ENCODE measurements around the gene KCNC2.

Gene KCNC2

GRCh38 chr12:75047885-75048525 lies 161.6 kb downstream of the KCNC2 start:
- DNase-seq: no peak

DNA sequence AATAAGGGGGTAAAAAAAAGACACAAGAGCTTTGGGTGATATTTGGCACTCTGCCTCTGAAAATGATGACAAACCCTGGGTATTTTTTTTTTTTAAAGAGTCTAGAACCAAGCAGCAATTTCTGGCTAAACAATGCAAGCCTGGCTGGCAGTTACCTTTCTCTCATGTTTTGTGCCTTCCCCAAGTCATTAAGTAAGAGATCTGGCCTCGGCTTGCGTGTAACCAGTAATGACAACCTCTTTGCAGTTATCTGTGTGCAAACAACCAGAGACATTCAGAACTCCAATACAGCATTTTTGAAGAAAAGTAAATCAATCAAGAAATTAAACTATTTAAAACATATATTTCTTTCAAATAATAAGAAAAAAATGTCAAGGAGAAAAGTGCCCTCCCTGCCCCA lies 167.5 kb downstream of the KCNC2 start:
- DNase-seq: no peak

DNA sequence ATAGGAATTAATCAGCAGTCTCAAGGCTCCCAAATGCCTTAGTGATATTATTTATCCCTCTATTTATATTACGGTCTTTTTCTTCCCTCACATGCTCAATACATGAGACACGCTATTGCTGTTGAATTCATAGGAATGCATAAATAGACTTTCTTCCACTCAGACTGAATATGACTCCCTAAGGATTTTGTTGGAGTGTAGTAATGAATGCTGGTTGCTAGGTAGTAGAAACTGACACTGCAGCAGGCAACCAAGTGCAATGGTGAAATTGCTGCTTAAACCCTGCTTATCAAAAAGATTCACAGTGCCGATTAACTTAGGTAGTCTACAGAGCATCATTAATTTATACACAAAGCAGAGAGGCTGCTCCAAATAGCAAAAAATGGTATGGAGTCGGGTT lies 168.2 kb downstream of the KCNC2 start:
- DNase-seq: no peak

DNA sequence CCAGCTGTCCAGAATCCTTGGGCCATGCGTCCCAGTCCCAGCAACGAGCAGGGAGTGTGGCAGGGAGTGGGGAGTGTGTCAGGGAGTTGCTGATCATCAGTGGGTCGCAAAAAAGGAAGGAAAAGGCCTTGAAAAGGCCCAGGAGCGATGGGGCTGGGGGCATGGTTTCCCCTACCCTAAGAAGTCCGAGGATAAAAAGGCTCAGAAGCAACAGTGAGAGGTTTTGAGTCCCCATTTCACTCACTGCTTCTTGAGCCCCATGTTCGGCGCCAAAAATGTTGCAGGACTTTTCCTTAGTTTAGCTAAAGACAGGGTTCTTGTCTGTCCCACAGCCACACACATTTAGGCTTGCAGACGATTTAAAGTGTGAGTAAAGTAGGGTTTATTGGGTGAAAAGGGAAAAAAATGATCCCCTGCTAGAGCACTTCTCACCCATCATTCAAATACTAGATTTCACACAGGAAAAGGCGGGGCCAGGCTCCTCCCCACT lies 189.5 kb downstream of the KCNC2 start:
- no peak for DNase-seq

DNA sequence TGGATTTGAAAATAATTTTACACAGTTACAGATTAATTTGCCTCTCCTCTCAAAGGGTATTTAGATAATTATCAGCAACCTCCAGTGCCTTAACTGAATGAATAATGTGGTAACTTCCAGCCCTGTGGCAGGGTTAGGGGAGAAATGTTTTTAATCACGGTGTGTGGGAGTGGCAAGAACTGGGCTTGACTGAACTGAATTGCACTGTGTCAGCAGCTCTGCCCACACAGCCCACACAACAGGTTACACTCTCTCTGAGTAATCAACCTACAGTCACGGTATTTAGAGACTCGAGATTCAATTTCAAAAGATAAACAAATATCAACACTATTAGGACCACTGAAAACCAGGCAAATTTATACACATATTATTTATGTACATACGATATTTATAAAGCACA lies 198.5 kb downstream of the KCNC2 start:
- DNase-seq: no peak

DNA sequence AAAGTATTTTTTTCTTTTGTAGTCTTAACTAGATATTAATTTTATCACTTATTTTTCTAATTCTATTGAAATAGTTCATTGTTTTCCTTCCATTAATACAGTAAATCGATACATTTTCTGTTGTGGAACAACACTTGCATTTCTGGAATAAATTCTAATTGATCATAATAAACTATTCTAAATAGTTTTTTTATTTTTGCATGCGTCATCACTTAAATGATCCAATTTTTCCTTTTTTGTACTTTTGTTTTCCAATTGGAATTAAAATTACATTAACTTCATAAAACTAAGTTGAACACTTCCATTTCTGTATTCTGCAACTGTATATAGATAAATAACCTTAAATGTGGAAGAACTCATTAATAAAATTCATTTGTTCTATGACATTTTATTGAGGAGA lies 202.5 kb downstream of the KCNC2 start:
- no peak for DNase-seq

DNA sequence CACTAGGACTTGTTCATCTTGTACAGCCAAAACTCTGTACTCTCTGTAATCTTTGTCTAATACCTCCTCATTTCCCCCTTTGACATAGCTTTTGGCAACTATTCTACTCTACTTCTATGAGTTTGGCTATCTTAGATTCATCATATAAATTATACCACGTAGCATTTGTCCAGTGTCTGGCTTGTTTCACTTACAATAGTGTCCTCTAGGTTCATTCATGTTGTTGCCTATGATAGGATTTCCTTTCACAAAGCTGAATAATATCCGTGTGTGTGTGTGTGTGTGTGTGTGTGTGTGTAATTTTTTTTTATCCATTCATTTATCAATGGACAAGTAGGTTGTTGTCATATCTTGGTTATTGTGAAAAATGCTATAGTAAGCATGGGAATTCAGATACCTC lies 209.5 kb downstream of the KCNC2 start:
- DNase-seq: no peak

DNA sequence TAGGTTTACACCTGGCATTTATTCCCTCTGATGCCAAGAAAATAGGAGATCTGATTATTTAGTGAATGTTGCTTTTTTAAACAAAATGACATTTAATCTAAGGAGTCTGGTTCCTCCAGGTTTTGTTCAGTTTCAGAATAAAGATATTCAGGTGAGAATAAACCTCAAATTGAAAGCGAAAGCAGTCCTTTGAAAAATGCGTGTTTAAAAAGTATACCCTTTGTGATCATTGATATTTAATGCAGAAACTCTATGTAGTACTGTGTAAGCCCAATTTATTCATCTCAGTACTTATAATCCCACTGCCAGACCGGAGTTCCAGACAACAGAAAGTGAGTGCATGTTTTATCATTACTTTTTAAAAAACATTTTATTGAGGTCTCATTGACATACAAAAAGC lies 210.2 kb downstream of the KCNC2 start:
- DNase-seq: peak in 1 of 2 donors; percentile 14

Data from CD4-positive, alpha-beta T cell treated with Interleukin-4 for 1 hour (primary cell).